GM18951 (cell line): Measurements from ENCODE around the gene HPS5.
"Not testable (repeated sequence)": the region's sequence is repeated elsewhere in the genome, so short reads cannot be mapped to it uniquely, and the experiment has no call there.

Experiments used
- POLR2A ChIP-seq: IDR thresholded peaks from 4 replicates; pipeline ENCODE4 v1.6.1; 2011; ENCODE audit warnings: mild to moderate bottlenecking; ENCODE audit not compliant: insufficient read length, insufficient read depth; ENCODE audit errors: extremely low read depth
- in situ Hi-C: fragments of 300-500 bp; cut with MboI; formaldehyde crosslinking; loops from one replicate; pipeline ENCODE4 v1.12.0; 2022; ENCODE audit warnings: low sequenced_read_pairs, mixed read lengths, inconsistent platforms; ENCODE audit not compliant: unreplicated experiment

HPS5 gene

DNA sequence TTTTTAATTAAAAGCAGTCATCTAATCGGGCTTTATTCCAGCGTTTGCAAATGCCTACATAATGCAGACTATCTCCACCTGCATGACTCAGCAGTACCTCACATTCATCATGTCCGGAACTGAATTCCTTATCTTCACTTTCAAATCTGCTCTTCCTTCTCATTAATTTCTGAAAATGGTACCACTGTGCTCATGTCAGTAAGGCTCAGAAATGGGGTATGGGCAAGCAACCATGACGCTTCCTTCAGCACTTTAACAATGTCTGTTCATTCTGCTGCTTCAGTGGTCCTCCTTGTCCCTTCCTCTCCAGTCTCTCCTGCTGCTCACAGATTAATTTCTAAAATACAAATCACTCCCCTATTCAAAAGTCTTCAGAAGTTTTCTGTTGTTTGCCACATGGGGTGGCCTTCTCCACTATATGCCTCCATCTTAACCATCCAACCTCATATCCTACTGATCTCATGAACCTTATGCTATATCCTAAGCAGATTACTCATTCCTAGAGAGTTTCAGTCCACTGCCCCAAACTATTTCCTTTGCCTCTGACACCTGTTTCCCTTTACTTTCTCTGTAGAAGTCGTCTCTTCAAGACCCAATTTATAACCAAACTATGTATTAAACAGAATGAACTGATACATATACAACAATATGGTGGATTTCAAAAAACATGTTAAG is 7.4 kb upstream of the HPS5 start:
- TF ChIP-seq POLR2A: no peak
- in situ Hi-C loops: no loop called here

DNA sequence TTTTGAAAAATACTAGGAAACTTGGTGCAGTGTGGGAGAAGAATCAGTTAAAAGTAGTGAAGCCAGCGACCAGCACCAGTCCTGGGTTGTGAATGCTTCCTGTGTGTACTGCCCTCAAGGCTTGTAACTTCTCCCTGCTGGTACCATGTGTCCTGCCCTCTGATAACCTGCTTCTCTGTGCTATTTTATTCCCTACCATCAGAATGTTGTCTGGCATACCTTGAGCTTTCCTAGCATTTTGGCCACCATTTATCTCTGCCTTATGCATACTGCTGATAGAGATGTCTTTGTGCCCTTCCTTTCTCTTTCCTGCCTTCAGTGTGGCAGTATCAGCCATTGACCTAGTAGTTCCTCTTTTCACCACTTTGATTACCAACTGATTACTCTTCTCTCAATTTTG is 2.4 kb upstream of the HPS5 start:
- TF ChIP-seq POLR2A: peak; percentile 18
- in situ Hi-C loops: no loop called here

DNA sequence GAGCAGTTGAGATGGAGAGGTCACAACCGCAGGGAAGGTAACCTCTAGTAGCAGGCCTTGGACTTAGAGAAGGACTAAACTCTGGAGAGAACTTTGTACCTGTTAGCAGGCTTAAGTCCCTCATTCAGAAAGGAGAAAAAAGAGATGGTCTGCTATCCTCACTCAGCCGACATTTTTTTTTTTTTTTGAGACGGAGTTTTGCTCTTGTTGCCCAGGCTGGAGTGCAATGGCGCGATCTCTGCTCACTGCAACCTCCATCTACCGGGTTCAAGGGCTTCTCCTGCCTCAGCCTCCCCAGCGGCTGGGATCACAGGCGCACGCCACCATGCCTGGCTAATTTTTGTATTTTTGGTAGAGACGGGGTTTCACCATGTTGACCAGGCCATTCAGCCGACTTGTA is 1.9 kb upstream of the HPS5 start:
- in situ Hi-C loops: not testable (repeated sequence)

DNA sequence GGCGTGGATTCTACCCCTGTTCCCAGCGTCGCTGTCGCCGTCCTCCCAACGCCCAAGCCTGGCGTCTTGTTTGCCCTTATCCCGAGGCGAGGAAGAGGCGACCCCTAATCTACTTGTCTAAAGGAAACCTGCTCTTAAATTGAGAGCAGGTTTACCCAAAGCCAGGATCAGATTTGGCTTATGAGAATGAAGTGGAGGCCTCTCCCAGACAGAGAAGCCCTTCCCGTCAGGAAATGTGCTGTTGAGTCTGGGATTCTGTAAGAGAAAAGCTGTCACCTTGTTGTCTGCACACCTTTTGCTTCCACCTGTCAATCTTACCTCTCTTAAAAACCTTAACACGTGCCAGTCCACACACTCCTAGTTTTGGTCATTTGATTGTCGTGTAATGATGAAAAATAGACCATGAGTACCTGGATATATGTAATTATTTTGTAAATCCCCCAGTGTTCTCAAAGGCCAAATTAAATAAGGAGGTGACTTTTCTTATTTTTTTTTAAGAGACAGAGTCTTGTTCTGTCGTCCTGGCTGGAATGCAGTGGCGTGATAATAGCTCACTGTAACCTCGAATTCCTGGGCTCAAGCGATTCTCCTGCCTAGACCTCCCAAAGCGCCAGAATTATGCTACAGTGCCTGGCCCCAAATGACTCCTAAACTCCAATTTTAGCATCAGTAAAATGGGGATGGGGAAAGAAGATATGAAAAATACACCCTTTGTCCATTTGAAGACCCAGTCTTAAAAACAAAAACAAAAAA is 1.1 kb upstream of the HPS5 start:
- TF ChIP-seq POLR2A: no peak
- in situ Hi-C loops: no loop called here

DNA sequence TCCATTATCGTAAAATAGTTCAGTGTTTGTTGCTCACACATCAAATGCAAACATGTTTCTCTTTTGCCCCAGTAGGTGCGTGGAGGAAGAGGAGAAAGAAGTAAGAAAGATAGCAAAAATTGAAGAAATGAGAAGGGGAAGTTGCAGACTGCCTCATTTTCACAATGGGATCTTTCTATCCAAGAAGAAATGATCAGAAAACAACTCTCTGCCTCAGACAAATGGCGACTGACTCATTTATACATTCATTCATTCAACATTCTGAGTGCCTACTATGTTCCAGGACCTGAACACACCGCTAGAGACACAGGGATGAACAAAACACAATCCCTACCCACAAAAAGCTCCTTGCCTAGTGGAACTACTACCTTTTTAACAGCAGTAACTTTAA is 367 bp downstream of the HPS5 start:
- in situ Hi-C loops: no loop called here
- TF ChIP-seq POLR2A: no peak

DNA sequence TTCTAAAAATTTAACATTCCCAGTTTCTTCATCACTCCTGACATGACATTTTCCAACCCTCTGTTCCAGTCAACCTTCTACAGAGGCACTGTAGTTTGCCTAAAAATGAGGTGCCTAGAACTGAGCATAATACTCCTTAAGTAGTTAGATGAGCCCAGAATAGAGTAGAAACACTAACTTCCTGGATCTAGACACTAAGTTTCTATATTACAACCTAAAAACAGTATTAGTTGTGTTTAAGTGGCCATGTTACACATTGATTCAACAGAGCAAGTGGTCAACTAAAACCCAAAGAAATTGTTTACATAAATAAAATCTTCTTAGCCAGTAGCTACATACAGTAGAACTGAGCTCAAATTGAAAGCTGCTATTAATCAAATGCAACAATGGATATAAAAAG is 1.3 kb downstream of the HPS5 start:
- in situ Hi-C loops: no loop called here
- no peak for TF ChIP-seq POLR2A

DNA sequence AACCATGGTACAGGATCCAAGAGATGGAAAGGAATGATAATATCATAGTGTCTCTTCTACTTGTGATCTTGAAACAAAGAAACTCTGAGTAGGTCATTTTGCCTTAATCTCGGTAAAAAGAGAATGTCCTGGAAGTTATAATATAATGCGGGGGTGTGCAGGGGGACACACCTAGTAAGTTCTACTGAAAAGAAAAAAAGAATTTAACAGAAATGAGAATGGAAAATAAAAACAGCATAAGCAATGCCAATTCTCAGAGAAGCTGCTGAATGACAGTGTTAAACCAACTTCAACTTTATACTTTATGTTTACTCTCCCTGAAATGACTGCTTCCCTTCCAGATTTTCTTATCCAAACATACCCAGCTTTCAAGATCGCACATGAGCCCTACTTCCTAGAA is 2.0 kb downstream of the HPS5 start:
- in situ Hi-C loops: no loop called here
- no peak for TF ChIP-seq POLR2A

DNA sequence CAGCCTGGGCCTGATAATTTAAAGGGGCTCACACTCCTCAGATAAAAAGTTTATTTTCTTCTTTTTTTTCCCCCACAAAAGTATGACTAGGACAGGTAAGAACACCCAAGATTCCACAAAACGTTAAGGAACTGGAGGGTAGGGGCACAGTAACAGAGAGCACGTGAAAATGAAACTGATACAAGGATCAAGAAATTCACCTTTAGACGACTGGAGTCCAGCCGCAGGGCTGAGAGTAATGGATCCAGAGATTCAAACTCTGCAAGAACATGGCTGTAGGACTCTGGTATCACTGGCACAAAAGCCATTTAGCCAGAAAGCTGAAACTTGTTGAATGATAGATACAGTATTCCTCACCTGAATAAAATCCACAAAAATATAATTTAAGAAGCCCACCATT is 4.4 kb downstream of the HPS5 start:
- no peak for TF ChIP-seq POLR2A
- in situ Hi-C loops: no loop called here

DNA sequence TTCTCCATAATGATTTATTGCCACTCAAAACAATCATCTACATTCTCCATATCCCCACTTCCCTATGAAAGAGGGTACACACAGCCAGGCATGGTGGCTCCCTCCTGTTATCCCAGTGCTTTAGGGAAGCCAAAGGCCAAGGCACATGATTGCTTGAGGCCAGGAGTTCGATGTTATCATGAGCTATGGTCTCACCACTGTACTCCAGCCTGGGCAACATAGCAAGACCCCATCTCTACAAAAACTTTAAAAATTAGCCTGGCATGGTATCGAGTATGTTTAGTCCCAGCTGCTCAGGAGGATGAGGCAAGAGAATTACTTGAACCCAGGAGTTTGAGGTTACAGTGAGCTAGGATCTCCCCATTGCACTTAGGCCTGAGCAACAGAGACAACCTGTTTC is 6.0 kb downstream of the HPS5 start:
- TF ChIP-seq POLR2A: no peak
- in situ Hi-C loops: no loop called here

DNA sequence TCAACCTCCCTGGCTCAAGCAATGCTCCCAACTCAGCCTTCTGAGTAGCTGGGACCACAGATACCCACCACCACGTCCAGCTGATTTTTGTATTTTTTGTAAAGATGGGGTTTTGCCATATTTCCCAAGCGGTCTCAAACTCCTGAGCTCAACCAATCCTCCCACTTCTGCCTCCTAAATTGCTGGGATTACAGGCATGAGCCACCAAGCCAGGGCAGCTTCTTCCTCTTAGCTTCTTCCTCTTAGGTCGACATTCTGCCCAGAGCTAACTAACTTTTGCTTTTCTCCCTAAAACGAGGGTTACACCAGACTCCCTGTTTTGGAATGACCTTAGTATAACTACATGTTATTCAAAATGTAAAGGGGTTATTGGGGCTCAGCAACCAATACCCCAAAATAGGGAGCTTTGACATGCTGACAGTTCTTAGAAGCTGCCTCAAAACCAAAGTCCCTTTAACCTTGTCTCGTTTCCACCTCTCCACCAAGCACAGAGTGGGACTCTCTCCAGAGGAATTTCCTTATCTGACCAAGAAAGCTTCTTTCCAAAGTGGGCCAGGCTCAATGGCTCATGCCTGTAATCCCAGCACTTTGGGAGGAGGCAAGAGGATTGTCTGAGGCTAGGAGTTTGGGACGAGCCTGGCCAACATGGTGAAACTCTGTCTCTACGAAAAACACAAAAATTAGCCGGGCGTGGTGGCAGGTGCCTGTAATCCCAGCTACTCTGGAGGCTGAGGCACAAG is 7.0 kb downstream of the HPS5 start:
- TF ChIP-seq POLR2A: no peak
- in situ Hi-C loops: no loop called here

DNA sequence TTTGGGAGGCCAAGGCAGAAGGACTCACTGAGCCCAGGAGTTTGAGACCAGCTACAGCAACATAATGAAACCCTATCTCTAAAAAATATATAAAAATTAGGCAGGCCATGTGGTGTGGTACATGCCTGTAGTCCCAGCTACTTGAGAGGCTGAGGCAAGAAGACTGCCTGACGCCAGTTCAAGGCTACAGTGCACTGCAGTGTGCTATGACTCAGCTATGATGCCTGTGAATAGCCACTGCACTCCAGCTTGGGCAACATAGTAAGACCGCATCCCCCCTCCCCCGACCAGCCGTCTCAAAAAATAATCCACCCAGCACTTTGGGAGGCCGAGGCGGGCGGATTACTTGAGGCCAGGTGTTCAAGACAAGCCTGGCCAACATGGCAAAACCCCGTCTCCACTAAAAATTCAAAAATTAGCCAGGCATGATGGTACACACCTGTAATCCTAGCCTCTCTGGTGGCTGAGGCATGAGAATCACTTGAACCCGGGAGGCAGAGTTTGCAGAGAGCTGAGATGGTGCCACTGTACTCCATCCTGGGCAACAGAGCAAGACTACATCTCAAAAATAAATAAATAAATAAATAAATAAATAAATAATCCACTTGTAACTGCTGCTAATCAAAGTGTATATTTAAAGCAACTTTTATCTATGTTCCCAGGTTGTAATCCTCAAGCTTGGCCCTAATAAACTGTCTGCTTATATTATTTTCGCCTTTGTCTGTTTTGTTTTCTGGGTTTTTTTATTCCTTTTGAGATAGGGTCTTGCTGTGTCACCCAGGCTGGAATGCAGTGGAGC is 7.8 kb downstream of the HPS5 start:
- TF ChIP-seq POLR2A: no peak
- in situ Hi-C loops: no loop called here

DNA sequence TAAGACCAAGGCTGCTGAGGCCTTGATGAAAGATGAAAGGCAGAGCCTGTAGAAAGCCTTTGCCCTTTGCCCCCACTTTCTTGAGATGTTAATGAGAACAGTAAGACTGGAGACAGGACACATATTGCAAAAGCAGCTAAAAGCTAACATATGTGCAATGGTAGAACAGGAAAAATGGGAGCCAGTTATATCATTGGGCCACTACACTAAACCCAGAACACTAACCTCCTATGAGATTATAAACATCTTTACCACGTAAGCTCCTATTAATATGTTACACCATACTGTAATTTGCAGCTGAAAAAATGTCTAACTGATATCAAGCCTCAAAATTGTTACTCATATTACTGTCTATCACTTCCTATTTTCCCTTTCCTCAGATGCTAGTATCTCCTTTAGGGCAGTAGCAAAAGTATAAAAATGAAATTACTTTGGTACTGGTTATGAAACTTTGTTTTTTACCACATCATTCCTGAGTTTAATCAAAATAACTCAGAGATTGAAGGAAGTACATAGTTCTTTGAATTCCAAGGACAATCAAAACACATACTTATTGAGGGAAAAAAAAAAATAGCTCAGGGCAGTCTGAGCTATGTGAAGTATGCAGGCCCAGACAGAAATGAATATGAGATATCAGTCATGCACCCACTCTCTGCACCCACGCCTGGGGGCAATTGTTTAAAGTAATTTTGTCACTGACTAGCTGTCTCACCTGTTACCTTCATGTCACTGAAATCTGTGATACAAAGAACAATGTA is 9.1 kb downstream of the HPS5 start:
- no peak for TF ChIP-seq POLR2A
- in situ Hi-C loops: no loop called here
